K562 (cell line): Measurements from ENCODE around the gene COQ4. TPM values are rescaled to one million over a fixed set of nuclear protein-coding genes. Genes with fewer than 3 reads are reported as not detected.
A peak's percentile ranks its signal among the peaks of the same experiment; 100 is the strongest.

Source experiments
- BCOR ChIP-seq: fragments of 450-650 bp; IDR thresholded peaks from 2 replicates; pipeline ENCODE4 v1.6.1; 2016
- CREM ChIP-seq: IDR thresholded peaks from 2 replicates; pipeline ENCODE4 v1.6.1; 2014; ENCODE audit warnings: antibody characterized with exemption, low read depth
- E2F6 ChIP-seq, 2 experiments: IDR thresholded peaks; 2 replicates each; pipeline ENCODE4 v1.6.1; 2011; ENCODE audit warnings: borderline replicate concordance in 1 of 2, control low read depth in 1 of 2, low read depth in 1 of 2, low read length in 1 of 2, mild to moderate bottlenecking in 1 of 2, mixed read lengths in 1 of 2, moderate library complexity in 1 of 2; ENCODE audit not compliant: insufficient read depth in 1 of 2, insufficient read length in 1 of 2, poor library complexity in 1 of 2, severe bottlenecking in 1 of 2; ENCODE audit errors: extremely low read depth in 1 of 2
- ETS2 ChIP-seq: IDR thresholded peaks from 2 replicates; pipeline ENCODE4 v1.6.1; 2016; ENCODE audit warnings: borderline replicate concordance, missing genetic modification characterization, mild to moderate bottlenecking, moderate library complexity, missing compliant biosample characterization; ENCODE audit not compliant: poor library complexity, severe bottlenecking
- GATAD2B ChIP-seq: fragments of 450-650 bp; IDR thresholded peaks from 2 replicates; pipeline ENCODE4 v1.6.1; 2017; ENCODE audit warnings: mild to moderate bottlenecking, borderline replicate concordance
- KLF6 ChIP-seq: fragments of 250-450 bp; sonication (Bioruptor Pico); IDR thresholded peaks from 2 replicates; pipeline ENCODE4 v1.4.0; 2020; ENCODE audit warnings: mild to moderate bottlenecking, moderate library complexity, borderline replicate concordance
- L3MBTL2 ChIP-seq: fragments of 450-650 bp; IDR thresholded peaks from 2 replicates; pipeline ENCODE4 v1.6.1; 2016; ENCODE audit warnings: mild to moderate bottlenecking, moderate library complexity
- MTA1 ChIP-seq: fragments of 450-650 bp; IDR thresholded peaks from 2 replicates; pipeline ENCODE4 v1.6.1; 2017; ENCODE audit warnings: borderline replicate concordance
- MTA3 ChIP-seq: fragments of 450-650 bp; formaldehyde crosslinking; IDR thresholded peaks from 2 replicates; pipeline ENCODE4 v1.6.1; 2017; ENCODE audit warnings: mild to moderate bottlenecking, borderline replicate concordance
- MYC ChIP-seq, 2 experiments: fragments of 250-450 bp in 1 of 2; sonication (Bioruptor Pico) in 1 of 2; IDR thresholded peaks; 2 replicates each; pipeline versions ENCODE4 v1.5.1 to v1.6.1; 2012 to 2021; ENCODE audit warnings: low read depth in 2 of 2, borderline replicate concordance in 1 of 2, improper control_type of control experiment in 1 of 2, low read length in 1 of 2, mild to moderate bottlenecking in 1 of 2, moderate library complexity in 1 of 2
- OTX1 ChIP-seq: fragments of 450-650 bp; formaldehyde crosslinking; IDR thresholded peaks from 2 replicates; pipeline ENCODE4 v1.4.0; 2022; ENCODE audit warnings: mild to moderate bottlenecking
- RAD21 ChIP-seq, 2 experiments: fragments of 250-450 bp in 1 of 2; fragments of 450-650 bp in 1 of 2; sonication (Bioruptor Pico) in 1 of 2; formaldehyde crosslinking in 1 of 2; IDR thresholded peaks in 1 of 2; conservative IDR thresholded peaks in 1 of 2; 2 replicates each; pipeline versions ENCODE4 v1.4.0 to v1.8.0; 2020 to 2022; ENCODE audit warnings: mild to moderate bottlenecking in 2 of 2, moderate library complexity in 1 of 2
- RB1 ChIP-seq: fragments of 450-650 bp; IDR thresholded peaks from 2 replicates; pipeline ENCODE4 v1.6.1; 2017; ENCODE audit warnings: low read depth, mild to moderate bottlenecking
- RCOR1 ChIP-seq, 2 experiments: IDR thresholded peaks; 2 replicates each; pipeline ENCODE4 v1.6.1; 2012; ENCODE audit warnings: low read depth in 2 of 2, low read length in 2 of 2, borderline replicate concordance in 1 of 2, improper control_type of control experiment in 1 of 2
- RNF2 ChIP-seq: sonication (generic); IDR thresholded peaks from 2 replicates; pipeline ENCODE4 v1.6.1; 2016
- polyA plus RNA-seq, 8 experiments: library from polyadenylated mRNA; depleted of rRNA in 4 of 8; stranded (reverse) in 5 of 8; unstranded in 3 of 8; fragments of >200 nt; fragmentation: Nextera tagmentation in 2 of 8; fragmentation: Illumina TruSeq in 1 of 8; extraction: Ambion mirVana in 2 of 8; extraction: Trizol in 1 of 8; gene quantifications; 2 replicates each; pipeline versions ENCODE4 v1.2.1 to v1.2.3, GENCODE V29; 2011 to 2014; ENCODE audit warnings: inconsistent platforms in 1 of 8, missing spikeins in 1 of 8
- total RNA-seq, 7 experiments: library from RNA; depleted of rRNA in 6 of 7; stranded (reverse); fragments of >200 nt in 6 of 7; fragmentation: Illumina TruSeq in 2 of 7; extraction: Trizol in 2 of 7; gene quantifications; 2 replicates each; pipeline versions ENCODE4 v1.2.1 to v1.2.3, GENCODE V29; 2011 to 2021; ENCODE audit warnings: low replicate concordance in 1 of 7
- TF ChIP-seq, protein P1 (sequence below), 2 experiments: fragments of 450-650 bp in 1 of 2; sonication (generic) in 1 of 2; formaldehyde crosslinking in 1 of 2; IDR thresholded peaks in 1 of 2; conservative IDR thresholded peaks in 1 of 2; 2 replicates each; pipeline versions ENCODE4 v1.6.1 to v1.8.1; 2016 to 2023; ENCODE audit warnings: mild to moderate bottlenecking in 2 of 2, moderate library complexity in 2 of 2, inconsistent platforms in 1 of 2, missing genetic modification reagents in 1 of 2
- TF ChIP-seq, protein P2 (sequence below): fragments of 450-650 bp; formaldehyde crosslinking; IDR thresholded peaks from 2 replicates; pipeline ENCODE4 v1.4.0; 2020; ENCODE audit warnings: mild to moderate bottlenecking, moderate library complexity
- TF ChIP-seq, protein P3 (sequence below): sonication (generic); formaldehyde crosslinking; IDR thresholded peaks from 2 replicates; pipeline ENCODE4 v1.5.0; 2020; ENCODE audit warnings: missing genetic modification reagents
- TF ChIP-seq, protein P4 (sequence below): fragments of 450-650 bp; IDR thresholded peaks from 2 replicates; pipeline ENCODE4 v1.6.1; 2017; ENCODE audit warnings: mild to moderate bottlenecking, moderate library complexity

The COQ4 gene
- total and polyA plus RNA-seq, 9 of the 15 experiments (the other 6 are each of a cell fraction or from before 2014, with no cell fraction given): 9.1 to 135 (median 67.2) TPM

GRCh38 chr9:128361986-128362646 lies 39.5 kb downstream of the COQ4 start (continued):
- 0 out of 4 replicates have a peak, but pooled peaks of 1 of the 2 experiments have one; percentile 30 for TF ChIP-seq RCOR1 (IDR thresholded peaks at IDR 0.05; ENCODE audit: borderline replicate concordance in 1 of 2, low read depth in 2 of 2, low read length in 2 of 2)
- TF ChIP-seq CREM: 0 out of 2 replicates have a peak, but pooled peaks have one; percentile 19
- peak; percentile 60; the same call in 1 of the 2 replicates for TF ChIP-seq MYC (IDR thresholded peaks at IDR 0.05; ENCODE audit: low read depth, low read length)
- TF ChIP-seq MYC (CRISPR knock-in tag; IDR thresholded peaks at IDR 0.05; ENCODE audit: borderline replicate concordance, low read depth): no peak
- TF ChIP-seq, protein P1, sequence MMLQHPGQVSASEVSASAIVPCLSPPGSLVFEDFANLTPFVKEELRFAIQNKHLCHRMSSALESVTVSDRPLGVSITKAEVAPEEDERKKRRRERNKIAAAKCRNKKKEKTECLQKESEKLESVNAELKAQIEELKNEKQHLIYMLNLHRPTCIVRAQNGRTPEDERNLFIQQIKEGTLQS (IDR thresholded peaks at IDR 0.05): no peak
- TF ChIP-seq, protein P1 (CRISPR knock-in tag; conservative IDR thresholded peaks at IDR 0.05): 0 out of 2 replicates have a peak, but pooled peaks have one; percentile 53
- no peak for TF ChIP-seq BCOR
- no peak for TF ChIP-seq GATAD2B
- TF ChIP-seq E2F6 (IDR thresholded peaks at IDR 0.05; ENCODE audit: borderline replicate concordance in 1 of 2, extremely low read depth in 1 of 2, insufficient read depth in 1 of 2, insufficient read length in 1 of 2, low read depth in 1 of 2, low read length in 1 of 2, poor library complexity in 1 of 2, severe bottlenecking in 1 of 2): no peak
- peak; percentile 88 to 92 for TF ChIP-seq RAD21 (CRISPR knock-in tag; conservative IDR thresholded peaks at IDR 0.05 in 1 of 2, IDR thresholded peaks at IDR 0.05 in 1 of 2)
- no peak for TF ChIP-seq ETS2
- no peak for TF ChIP-seq OTX1 (CRISPR knock-in tag)
- TF ChIP-seq MTA1: no peak
- no peak for TF ChIP-seq KLF6 (CRISPR knock-in tag)
- TF ChIP-seq, protein P2, sequence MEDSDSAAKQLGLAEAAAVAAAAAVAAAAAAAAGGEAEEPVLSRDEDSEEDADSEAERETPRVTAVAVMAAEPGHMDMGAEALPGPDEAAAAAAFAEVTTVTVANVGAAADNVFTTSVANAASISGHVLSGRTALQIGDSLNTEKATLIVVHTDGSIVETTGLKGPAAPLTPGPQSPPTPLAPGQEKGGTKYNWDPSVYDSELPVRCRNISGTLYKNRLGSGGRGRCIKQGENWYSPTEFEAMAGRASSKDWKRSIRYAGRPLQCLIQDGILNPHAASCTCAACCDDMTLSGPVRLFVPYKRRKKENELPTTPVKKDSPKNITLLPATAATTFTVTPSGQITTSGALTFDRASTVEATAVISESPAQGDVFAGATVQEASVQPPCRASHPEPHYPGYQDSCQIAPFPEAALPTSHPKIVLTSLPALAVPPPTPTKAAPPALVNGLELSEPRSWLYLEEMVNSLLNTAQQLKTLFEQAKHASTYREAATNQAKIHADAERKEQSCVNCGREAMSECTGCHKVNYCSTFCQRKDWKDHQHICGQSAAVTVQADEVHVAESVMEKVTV (CRISPR knock-in tag): peak; percentile 80
- TF ChIP-seq, protein P3, sequence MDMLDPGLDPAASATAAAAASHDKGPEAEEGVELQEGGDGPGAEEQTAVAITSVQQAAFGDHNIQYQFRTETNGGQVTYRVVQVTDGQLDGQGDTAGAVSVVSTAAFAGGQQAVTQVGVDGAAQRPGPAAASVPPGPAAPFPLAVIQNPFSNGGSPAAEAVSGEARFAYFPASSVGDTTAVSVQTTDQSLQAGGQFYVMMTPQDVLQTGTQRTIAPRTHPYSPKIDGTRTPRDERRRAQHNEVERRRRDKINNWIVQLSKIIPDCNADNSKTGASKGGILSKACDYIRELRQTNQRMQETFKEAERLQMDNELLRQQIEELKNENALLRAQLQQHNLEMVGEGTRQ (CRISPR knock-in tag): peak; percentile 28; the same call in 1 of the 2 replicates
- TF ChIP-seq MTA3: peak; percentile 41; the same call in 1 of the 2 replicates
- 0 out of 2 replicates have a peak, but pooled peaks have one; percentile 27 for TF ChIP-seq L3MBTL2
- TF ChIP-seq RNF2: no peak
- TF ChIP-seq RB1: peak; percentile 49; the same call in 1 of the 2 replicates
- TF ChIP-seq, protein P4, sequence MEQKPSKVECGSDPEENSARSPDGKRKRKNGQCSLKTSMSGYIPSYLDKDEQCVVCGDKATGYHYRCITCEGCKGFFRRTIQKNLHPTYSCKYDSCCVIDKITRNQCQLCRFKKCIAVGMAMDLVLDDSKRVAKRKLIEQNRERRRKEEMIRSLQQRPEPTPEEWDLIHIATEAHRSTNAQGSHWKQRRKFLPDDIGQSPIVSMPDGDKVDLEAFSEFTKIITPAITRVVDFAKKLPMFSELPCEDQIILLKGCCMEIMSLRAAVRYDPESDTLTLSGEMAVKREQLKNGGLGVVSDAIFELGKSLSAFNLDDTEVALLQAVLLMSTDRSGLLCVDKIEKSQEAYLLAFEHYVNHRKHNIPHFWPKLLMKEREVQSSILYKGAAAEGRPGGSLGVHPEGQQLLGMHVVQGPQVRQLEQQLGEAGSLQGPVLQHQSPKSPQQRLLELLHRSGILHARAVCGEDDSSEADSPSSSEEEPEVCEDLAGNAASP: no peak
